HCT116 (cell line): Measurements from ENCODE around the gene OSBPL10. TPM values are rescaled to one million over a fixed set of nuclear protein-coding genes. Genes with fewer than 3 reads are reported as not detected.

Experiments
- ATAC-seq: fragments of 200-7000 bp; cut with Tn5 transposase; 2 replicates; pipeline ENCODE4 v1.9.1; 2020; ENCODE audit warnings: mild to moderate bottlenecking, moderate library complexity
- BruUV-seq: library from RNA; stranded (reverse); fragments of 400-500 nt; replicated peaks from 2 replicates; lab custom pipeline; 2021; lab: Mats Ljungman, UMichigan
- CTCF ChIA-PET: fragments of 300-600 bp; sonication (Branson Sonifier 250); formaldehyde crosslinking; loops from one replicate; lab custom pipeline; 2021; ENCODE audit warnings: antibody characterized with exemption; lab: Charles Lee
- POLR2A ChIA-PET: fragments of 300-600, 350-600 bp; sonication (Branson Sonifier 250); formaldehyde crosslinking; loops from one replicate; lab custom pipeline; 2021; ENCODE audit warnings: antibody characterized with exemption; lab: Charles Lee
- RAD21 ChIA-PET, 2 experiments: fragments of 300-600 bp; sonication (Branson Sonifier 250); formaldehyde crosslinking; loops; one replicate each; lab custom pipeline; 2023; ENCODE audit warnings: low total read pairs in 2 of 2; ENCODE audit not compliant: uncharacterized antibody in 2 of 2, unreplicated experiment in 2 of 2, low non-redundant PET in 1 of 2; lab: Charles Lee
- DNase-seq: peaks from one replicate; pipeline ENCODE4 v3.0.0-alpha.2; 2010; ENCODE audit warnings: low read depth, low spot score
- H2AFZ ChIP-seq: fragments of 200-600 bp; shearing (Covaris generic), sonication (generic); 2 replicates; pipeline ENCODE4 v1.6.1; 2017; ENCODE audit warnings: low read depth, mixed run types, mixed read lengths, antibody characterized with exemption, low read length; ENCODE audit not compliant: poor library complexity, severe bottlenecking
- H3K27ac ChIP-seq: 2 replicates; pipeline ENCODE4 v1.5.1; 2012; ENCODE audit warnings: low read depth, low read length
- H3K27me3 ChIP-seq: fragments of 200-600 bp; sonication (generic); 2 replicates; pipeline ENCODE4 v1.6.1; 2016; ENCODE audit warnings: mixed run types, low read length, mixed read lengths; ENCODE audit not compliant: insufficient read depth
- H3K36me3 ChIP-seq, 2 experiments: fragments of 200-500 bp in 1 of 2; fragments of 200-600 bp in 1 of 2; sonication (Bioruptor generic) in 1 of 2; sonication (generic) in 1 of 2; 2 replicates each; pipeline versions ENCODE4 v1.5.1 to v1.6.1; 2014 to 2016; ENCODE audit warnings: low read length in 2 of 2, inconsistent platforms in 1 of 2, mixed read lengths in 1 of 2, mixed run types in 1 of 2; ENCODE audit not compliant: insufficient read depth in 2 of 2, control insufficient read depth in 1 of 2
- H3K4me1 ChIP-seq, 2 experiments: fragments of 200-600 bp in 1 of 2; sonication (generic) in 1 of 2; 2 replicates each; pipeline versions ENCODE4 v1.5.1 to v1.6.1; 2012 to 2017; ENCODE audit warnings: low read length in 2 of 2, inconsistent platforms in 1 of 2, mild to moderate bottlenecking in 1 of 2, mixed read lengths in 1 of 2, mixed run types in 1 of 2, moderate library complexity in 1 of 2; ENCODE audit not compliant: insufficient read depth in 2 of 2, control insufficient read depth in 1 of 2
- H3K4me2 ChIP-seq: fragments of 200-600 bp; sonication (generic); 2 replicates; pipeline ENCODE4 v1.6.1; 2017; ENCODE audit warnings: mixed run types, low read length, mixed read lengths
- H3K4me3 ChIP-seq, 2 experiments: fragments of 200-600 bp in 1 of 2; sonication (generic) in 1 of 2; replicated peaks in 1 of 2; 2 replicates each; pipeline ENCODE4 v1.5.1; 2011 to 2016; ENCODE audit warnings: low read length in 2 of 2, control low read depth in 1 of 2, low read depth in 1 of 2, mild to moderate bottlenecking in 1 of 2, mixed read lengths in 1 of 2, mixed run types in 1 of 2
- H3K79me2 ChIP-seq: fragments of 200-600 bp; sonication (generic); 2 replicates; pipeline ENCODE4 v1.6.1; 2017; ENCODE audit warnings: mild to moderate bottlenecking, mixed run types, low read length, moderate library complexity, mixed read lengths; ENCODE audit not compliant: insufficient read depth
- H3K9ac ChIP-seq: fragments of 200-600 bp; sonication (generic); 2 replicates; pipeline ENCODE4 v1.6.1; 2016; ENCODE audit warnings: low read length, mixed read lengths
- H3K9me2 ChIP-seq: fragments of 200-600 bp; sonication (generic), shearing (Covaris generic); 2 replicates; pipeline ENCODE4 v1.6.1; 2017; ENCODE audit warnings: mixed run types, mild to moderate bottlenecking, moderate library complexity; ENCODE audit not compliant: insufficient read depth
- H3K9me3 ChIP-seq, 2 experiments: fragments of 200-500 bp in 1 of 2; fragments of 200-600 bp in 1 of 2; sonication (Bioruptor generic) in 1 of 2; sonication (generic) in 1 of 2; 2 replicates each; pipeline ENCODE4 v1.6.1; 2014 to 2017; ENCODE audit warnings: low read length in 2 of 2, mixed read lengths in 2 of 2, inconsistent platforms in 1 of 2, low read depth in 1 of 2, mild to moderate bottlenecking in 1 of 2, mixed run types in 1 of 2, moderate library complexity in 1 of 2; ENCODE audit not compliant: control insufficient read depth in 1 of 2, insufficient read depth in 1 of 2
- H4K20me1 ChIP-seq: fragments of 200-600 bp; sonication (generic), shearing (Covaris generic); 2 replicates; pipeline ENCODE4 v1.6.1; 2017; ENCODE audit warnings: mixed run types, mild to moderate bottlenecking, moderate library complexity; ENCODE audit not compliant: insufficient read depth
- CBX3 ChIP-seq: IDR thresholded peaks from 2 replicates; pipeline ENCODE4 v1.6.1; 2012; ENCODE audit warnings: low read depth
- CEBPB ChIP-seq: IDR thresholded peaks from 2 replicates; pipeline ENCODE4 v1.6.1; 2012; ENCODE audit warnings: low read depth
- ELF1 ChIP-seq: IDR thresholded peaks from 2 replicates; pipeline ENCODE4 v1.6.1; 2012; ENCODE audit warnings: low read depth, borderline replicate concordance
- EZH2phosphoT487 ChIP-seq: fragments of 200-600 bp; IDR thresholded peaks from 2 replicates; pipeline ENCODE4 v1.6.1; 2018; ENCODE audit warnings: antibody characterized with exemption, borderline replicate concordance
- FOSL1 ChIP-seq: IDR thresholded peaks from 2 replicates; pipeline ENCODE4 v1.6.1; 2012; ENCODE audit warnings: low read depth
- JUND ChIP-seq: IDR thresholded peaks from 2 replicates; pipeline ENCODE4 v1.6.1; 2012
- POLR2A ChIP-seq: IDR thresholded peaks from 2 replicates; pipeline ENCODE4 v1.7.0; 2011; ENCODE audit warnings: borderline replicate concordance; ENCODE audit not compliant: insufficient read depth, insufficient read length; ENCODE audit errors: extremely low read depth
- POLR2AphosphoS5 ChIP-seq: IDR thresholded peaks from 2 replicates; pipeline ENCODE4 v1.6.1; 2011; ENCODE audit warnings: mild to moderate bottlenecking, low read depth, low read length, moderate library complexity
- RAD21 ChIP-seq: IDR thresholded peaks from 2 replicates; pipeline ENCODE4 v1.6.1; 2012; ENCODE audit warnings: low read depth, mild to moderate bottlenecking
- SIN3A ChIP-seq: IDR thresholded peaks from 2 replicates; pipeline ENCODE4 v1.6.1; 2012; ENCODE audit warnings: low read depth
- SP1 ChIP-seq: IDR thresholded peaks from 2 replicates; pipeline ENCODE4 v1.6.1; 2012; ENCODE audit warnings: low read depth
- SRF ChIP-seq: IDR thresholded peaks from 2 replicates; pipeline ENCODE4 v1.6.1; 2012; ENCODE audit warnings: low read depth
- TCF7L2 ChIP-seq: IDR thresholded peaks from 2 replicates; pipeline ENCODE4 v1.7.0; 2011; ENCODE audit warnings: borderline replicate concordance, inconsistent platforms; ENCODE audit not compliant: insufficient read depth, insufficient read length; ENCODE audit errors: extremely low read depth
- YY1 ChIP-seq: IDR thresholded peaks from 2 replicates; pipeline ENCODE4 v1.6.1; 2011; ENCODE audit warnings: low read length, low read depth, moderate library complexity, mild to moderate bottlenecking; ENCODE audit not compliant: insufficient replicate concordance; ENCODE audit errors: extremely low read depth
- ZFX ChIP-seq: fragments of 450-650 bp; IDR thresholded peaks from 2 replicates; pipeline ENCODE4 v1.6.1; 2017
- ZNF274 ChIP-seq: fragments of 200-500 bp; sonication (Bioruptor generic); IDR thresholded peaks from 2 replicates; pipeline ENCODE4 v1.6.1; 2014; ENCODE audit warnings: mild to moderate bottlenecking, low read depth, low read length, inconsistent platforms
- intact Hi-C: fragments of 100-400 bp; cut with micrococcal nuclease; formaldehyde crosslinking; loops from 2 replicates; pipeline ENCODE4 v1.10.0; 2022
- total RNA-seq: library from RNA; stranded (reverse); gene quantifications from one replicate; pipeline ENCODE4 v1.2.1, GENCODE V29; 2021; ENCODE audit not compliant: unreplicated experiment
- TF ChIP-seq, protein P1 (sequence below): IDR thresholded peaks from 2 replicates; pipeline ENCODE4 v1.6.1; 2012
- TF ChIP-seq, protein P2 (sequence below): IDR thresholded peaks from 2 replicates; pipeline ENCODE4 v1.6.1; 2012; ENCODE audit warnings: low read depth

Gene OSBPL10
- total RNA-seq, 1 experiment from 2014 or later, result 25.8 TPM

DNA sequence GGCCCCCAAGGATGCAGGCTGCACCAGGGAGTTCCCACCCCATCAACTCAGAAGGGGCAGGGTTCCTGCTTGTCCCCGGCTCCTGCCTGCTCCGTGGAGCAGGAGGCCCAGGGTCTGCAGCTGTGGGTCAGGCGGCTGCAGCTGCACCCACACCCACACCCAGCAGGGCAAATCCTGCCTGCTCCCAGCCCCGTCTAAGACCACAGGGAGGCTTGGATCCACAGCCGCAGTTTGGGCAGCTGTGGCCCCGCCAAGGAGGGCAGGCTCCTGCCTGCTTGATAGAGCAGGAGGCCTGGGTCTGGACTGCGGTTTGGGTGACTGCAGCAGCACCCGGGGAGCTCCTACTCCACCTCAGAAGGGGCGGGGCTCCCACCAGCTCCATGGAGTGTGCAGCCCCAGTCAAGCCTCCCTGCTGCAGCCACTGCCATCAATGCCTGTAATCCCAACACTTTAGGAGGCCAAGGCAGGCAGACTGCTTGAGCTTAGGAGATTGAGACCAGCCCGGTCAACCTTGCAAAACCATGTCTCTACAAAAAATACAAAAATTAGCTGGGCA lies 163.6 kb downstream of the OSBPL10 start:
- Histone ChIP-seq H3K27me3 (no peaks in the 10 kb centered on the region), H3K9ac (no peak overlapping the region), H4K20me1 (no peaks in the 10 kb centered on the region), H3K79me2 (no peaks in the 10 kb centered on the region), H2AFZ (no peak overlapping the region), H3K27ac (no peak overlapping the region), H3K9me3 (no peaks in the 10 kb centered on the region), H3K4me3 (no peak overlapping the region), H3K4me2 (no peak overlapping the region), H3K9me2 (no peaks in the 10 kb centered on the region), H3K36me3 (no peaks in the 10 kb centered on the region), H3K4me1 (no peaks in the 10 kb centered on the region)
- DNase-seq, result no peak
- ChIA-PET POLR2A (no interaction called here), CTCF (no interaction called here), RAD21 (no interaction called here)
- no peak for ATAC-seq
- TF ChIP-seq SP1 (no peak), RAD21 (no peak), ZNF274 (no peak), YY1 (no peak), SIN3A (no peak), ELF1 (no peak), JUND (no peak), POLR2AphosphoS5 (no peak), FOSL1 (no peak), EZH2phosphoT487 (no peak), SRF (no peak), ZFX (no peak), CEBPB (no peak), CBX3 (no peak), TCF7L2 (no peak), POLR2A (no peak)
- TF ChIP-seq, protein P1, sequence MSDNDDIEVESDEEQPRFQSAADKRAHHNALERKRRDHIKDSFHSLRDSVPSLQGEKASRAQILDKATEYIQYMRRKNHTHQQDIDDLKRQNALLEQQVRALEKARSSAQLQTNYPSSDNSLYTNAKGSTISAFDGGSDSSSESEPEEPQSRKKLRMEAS, result no peak
- TF ChIP-seq, protein P2, sequence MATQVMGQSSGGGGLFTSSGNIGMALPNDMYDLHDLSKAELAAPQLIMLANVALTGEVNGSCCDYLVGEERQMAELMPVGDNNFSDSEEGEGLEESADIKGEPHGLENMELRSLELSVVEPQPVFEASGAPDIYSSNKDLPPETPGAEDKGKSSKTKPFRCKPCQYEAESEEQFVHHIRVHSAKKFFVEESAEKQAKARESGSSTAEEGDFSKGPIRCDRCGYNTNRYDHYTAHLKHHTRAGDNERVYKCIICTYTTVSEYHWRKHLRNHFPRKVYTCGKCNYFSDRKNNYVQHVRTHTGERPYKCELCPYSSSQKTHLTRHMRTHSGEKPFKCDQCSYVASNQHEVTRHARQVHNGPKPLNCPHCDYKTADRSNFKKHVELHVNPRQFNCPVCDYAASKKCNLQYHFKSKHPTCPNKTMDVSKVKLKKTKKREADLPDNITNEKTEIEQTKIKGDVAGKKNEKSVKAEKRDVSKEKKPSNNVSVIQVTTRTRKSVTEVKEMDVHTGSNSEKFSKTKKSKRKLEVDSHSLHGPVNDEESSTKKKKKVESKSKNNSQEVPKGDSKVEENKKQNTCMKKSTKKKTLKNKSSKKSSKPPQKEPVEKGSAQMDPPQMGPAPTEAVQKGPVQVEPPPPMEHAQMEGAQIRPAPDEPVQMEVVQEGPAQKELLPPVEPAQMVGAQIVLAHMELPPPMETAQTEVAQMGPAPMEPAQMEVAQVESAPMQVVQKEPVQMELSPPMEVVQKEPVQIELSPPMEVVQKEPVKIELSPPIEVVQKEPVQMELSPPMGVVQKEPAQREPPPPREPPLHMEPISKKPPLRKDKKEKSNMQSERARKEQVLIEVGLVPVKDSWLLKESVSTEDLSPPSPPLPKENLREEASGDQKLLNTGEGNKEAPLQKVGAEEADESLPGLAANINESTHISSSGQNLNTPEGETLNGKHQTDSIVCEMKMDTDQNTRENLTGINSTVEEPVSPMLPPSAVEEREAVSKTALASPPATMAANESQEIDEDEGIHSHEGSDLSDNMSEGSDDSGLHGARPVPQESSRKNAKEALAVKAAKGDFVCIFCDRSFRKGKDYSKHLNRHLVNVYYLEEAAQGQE, result no peak
- BruUV-seq, result no TSS peak
- intact Hi-C loops, result no loop called here
